Measurements from ENCODE around the gene COL6A5.

Gene COL6A5

GRCh38 chr3:130516645-130517512 is 171.4 kb downstream of the COL6A5 start, which contains the start of gene COL6A6:
COL6A6 (plus strand) TSS chr3:130517177; CDS start chr3:130560365, 43,188 bp downstream.
- DNase-seq (ENCODE audit: low read depth in 2 of 2) = no peak

- DNase-seq (ENCODE audit: low read depth in 2 of 2) = no peak
Observed at GRCh38 chr3:130517602-130518001, 172.1 kb downstream of the COL6A5 start.

GRCh38 chr3:130519754-130520153 is 174.3 kb downstream of the COL6A5 start:
- no peak for DNase-seq (ENCODE audit: low read depth in 2 of 2)

- no peak for DNase-seq (ENCODE audit: low read depth in 2 of 2)
Observed at GRCh38 chr3:130522399-130522798, 176.9 kb downstream of the COL6A5 start.

- DNase-seq (ENCODE audit: low read depth in 2 of 2) = no peak
Observed at GRCh38 chr3:130527426-130527825, 182.0 kb downstream of the COL6A5 start.

- no peak for DNase-seq (ENCODE audit: low read depth in 2 of 2)
Observed at GRCh38 chr3:130528120-130528519, 182.6 kb downstream of the COL6A5 start.

GRCh38 chr3:130529486-130530215 is 184.2 kb downstream of the COL6A5 start:
- no peak for DNase-seq (ENCODE audit: low read depth in 2 of 2)

- DNase-seq (ENCODE audit: low read depth in 2 of 2) = no peak
Observed at GRCh38 chr3:130533247-130533646, 187.8 kb downstream of the COL6A5 start.

Measured in fibroblast of skin of left quadriceps (primary cell).